T-helper 2 cell treated with Interferon-gamma antibody and Interleukin-4, amounts not matched to agents 5 μg/mL and 100 μg/mL, for 36 hours (primary cell): Measurements from ENCODE around the gene STAT6.

Source experiments
- DNase-seq: peaks from one replicate; pipeline ENCODE4 v3.0.0; 2021; ENCODE audit warnings: low spot score
- H3K27ac Mint-ChIP-seq: one replicate; pipeline ENCODE4 v1.8.0; 2021; ENCODE audit warnings: mild to moderate bottlenecking, mixed read lengths
- H3K27me3 Mint-ChIP-seq: one replicate; pipeline ENCODE4 v1.8.0; 2021; ENCODE audit warnings: low read depth, mixed read lengths
- H3K36me3 Mint-ChIP-seq: one replicate; pipeline ENCODE4 v1.8.0; 2021; ENCODE audit warnings: low read depth, mixed read lengths
- H3K4me1 Mint-ChIP-seq: one replicate; pipeline ENCODE4 v1.8.0; 2021; ENCODE audit warnings: low read depth, mixed read lengths
- H3K4me3 Mint-ChIP-seq: one replicate; pipeline ENCODE4 v1.8.0; 2022; ENCODE audit warnings: mild to moderate bottlenecking, moderate library complexity, mixed read lengths
- H3K9me3 Mint-ChIP-seq: one replicate; pipeline ENCODE4 v1.8.0; 2021; ENCODE audit warnings: mixed read lengths

Gene STAT6

DNA sequence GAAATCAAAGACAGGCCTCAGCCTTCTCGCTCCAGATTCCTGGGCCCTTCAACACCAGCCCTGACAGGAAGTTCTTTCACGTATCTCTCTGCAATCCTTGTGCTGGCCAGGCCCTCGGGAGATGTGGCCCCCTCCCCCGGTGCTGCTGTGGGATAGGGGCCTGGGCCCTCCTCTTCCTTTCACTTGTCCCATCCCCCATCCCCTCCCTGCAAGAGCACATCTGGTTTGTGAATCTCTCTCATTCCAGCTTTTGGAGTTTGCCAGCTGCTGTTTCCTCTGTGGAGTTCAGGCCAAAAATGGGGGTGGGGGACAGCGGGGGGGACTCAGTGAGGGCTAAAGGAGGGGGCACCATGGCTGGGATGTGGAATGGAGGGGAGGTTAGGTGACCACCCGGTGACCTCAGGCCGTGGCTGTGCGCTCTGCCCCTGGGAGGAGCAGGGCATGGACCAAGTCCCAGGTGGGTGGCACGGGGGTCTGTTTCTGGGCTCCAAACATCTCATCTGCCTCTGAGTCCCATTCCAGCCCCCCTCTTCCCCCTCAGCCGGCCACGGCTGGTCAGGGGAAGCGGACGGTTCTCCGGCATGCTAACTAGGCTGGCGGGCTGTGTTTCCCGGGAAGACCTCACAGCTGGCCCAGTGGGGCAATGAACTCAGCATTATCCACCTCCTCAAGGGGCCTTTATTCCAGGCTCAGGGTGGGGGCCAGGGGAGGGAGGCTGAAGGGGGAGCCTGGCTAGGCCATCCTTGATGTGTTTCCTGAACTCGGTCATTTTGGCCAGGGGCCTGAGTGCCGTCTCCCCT lies 24.6 kb upstream of the STAT6 start:
- H3K4me3 Mint-ChIP-seq: no peak overlapping the region
- no peaks in the 10 kb centered on the region for H3K4me1 Mint-ChIP-seq
- peaks cover 9% of the 10 kb centered on the region for H3K27me3 Mint-ChIP-seq
- no peaks in the 10 kb centered on the region for H3K9me3 Mint-ChIP-seq
- H3K27ac Mint-ChIP-seq: no peak overlapping the region
- no peak for DNase-seq
- no peaks in the 10 kb centered on the region for H3K36me3 Mint-ChIP-seq

DNA sequence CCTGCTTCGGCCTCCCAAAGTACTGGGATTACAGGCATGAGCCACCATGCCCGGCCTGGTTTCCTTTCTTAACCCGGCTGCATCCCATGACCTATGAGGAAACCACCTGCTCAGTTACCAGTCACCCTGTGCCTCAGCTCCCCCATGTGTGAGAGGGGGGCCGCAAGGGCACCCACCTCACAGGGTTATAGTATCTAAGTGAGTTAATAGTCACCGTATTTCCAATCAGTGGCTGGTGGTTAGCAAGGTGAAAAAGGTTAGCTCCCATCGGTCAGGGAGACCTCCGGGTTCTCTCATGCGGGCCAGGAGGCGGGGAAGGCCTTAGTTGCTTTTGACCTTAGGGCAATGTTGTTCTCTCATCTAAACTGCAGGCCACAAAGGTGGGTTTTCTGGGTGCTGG lies 23.8 kb upstream of the STAT6 start:
- no peak for DNase-seq
- Mint-ChIP-seq H3K36me3 (no peaks in the 10 kb centered on the region), H3K9me3 (no peaks in the 10 kb centered on the region), H3K27ac (no peak overlapping the region), H3K27me3 (peaks cover 15% of the 10 kb centered on the region), H3K4me3 (no peak overlapping the region), H3K4me1 (peaks cover under 1% of the 10 kb centered on the region)

DNA sequence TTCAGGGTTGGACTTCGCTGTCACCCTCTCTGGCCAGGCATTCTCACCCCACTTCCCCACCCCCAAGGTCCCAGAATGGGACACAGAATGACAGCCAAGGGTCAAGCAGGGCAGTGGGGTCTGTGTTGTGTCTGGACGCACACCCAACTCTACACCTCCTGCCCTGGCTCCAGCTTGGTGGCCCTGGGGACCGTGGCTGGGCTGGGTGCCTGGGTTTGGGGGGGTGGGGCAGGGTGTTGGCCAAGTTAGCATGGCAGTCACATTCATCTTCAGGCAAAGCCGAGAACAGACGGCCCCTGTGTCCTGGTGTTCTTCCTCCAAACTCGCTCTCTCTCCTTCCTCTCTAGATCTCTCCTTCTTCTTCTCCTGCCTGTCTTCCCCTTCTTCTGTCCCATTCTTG lies 22.8 kb upstream of the STAT6 start:
- no peak overlapping the region for H3K4me3 Mint-ChIP-seq
- H3K36me3 Mint-ChIP-seq: no peaks in the 10 kb centered on the region
- no peak overlapping the region for H3K27ac Mint-ChIP-seq

DNA sequence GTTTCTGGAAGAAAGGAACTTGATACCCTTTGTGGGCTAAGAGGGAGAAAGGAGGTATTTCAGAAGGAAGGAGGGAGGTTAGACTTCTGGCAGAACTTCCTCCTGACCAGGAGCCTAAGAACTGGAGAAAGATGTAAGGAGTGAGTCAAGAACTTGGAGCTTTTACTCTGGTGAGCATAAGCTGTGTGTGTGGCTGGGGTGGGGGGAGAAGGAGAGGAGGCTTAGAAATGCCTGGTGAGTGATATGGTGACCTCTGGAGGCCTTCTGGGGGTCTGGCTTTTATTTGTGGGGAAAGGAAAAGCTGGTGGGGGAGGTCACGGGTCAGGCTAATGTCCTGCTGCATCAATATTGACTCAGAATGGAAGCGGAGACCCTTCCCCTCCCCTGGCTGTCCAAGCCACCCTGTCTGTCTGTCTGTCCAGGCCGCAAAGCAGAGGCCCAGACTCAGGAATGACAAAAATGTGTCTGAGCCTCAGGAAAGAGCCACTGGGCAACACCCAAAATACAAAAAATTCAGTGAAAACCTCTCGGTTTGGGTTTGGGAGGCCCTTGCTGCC lies 21.9 kb upstream of the STAT6 start:
- Mint-ChIP-seq H3K27me3 (peaks cover 20% of the 10 kb centered on the region), H3K9me3 (no peaks in the 10 kb centered on the region), H3K36me3 (no peaks in the 10 kb centered on the region), H3K4me3 (no peak overlapping the region), H3K4me1 (peaks cover 4% of the 10 kb centered on the region), H3K27ac (no peak overlapping the region)
- DNase-seq: no peak

More for the DNA sequence above, 22.8 kb upstream of the STAT6 start:
- no peak for DNase-seq
- H3K27me3 Mint-ChIP-seq: peaks cover 20% of the 10 kb centered on the region
- no peaks in the 10 kb centered on the region for H3K9me3 Mint-ChIP-seq
- H3K4me1 Mint-ChIP-seq: peaks cover 4% of the 10 kb centered on the region

DNA sequence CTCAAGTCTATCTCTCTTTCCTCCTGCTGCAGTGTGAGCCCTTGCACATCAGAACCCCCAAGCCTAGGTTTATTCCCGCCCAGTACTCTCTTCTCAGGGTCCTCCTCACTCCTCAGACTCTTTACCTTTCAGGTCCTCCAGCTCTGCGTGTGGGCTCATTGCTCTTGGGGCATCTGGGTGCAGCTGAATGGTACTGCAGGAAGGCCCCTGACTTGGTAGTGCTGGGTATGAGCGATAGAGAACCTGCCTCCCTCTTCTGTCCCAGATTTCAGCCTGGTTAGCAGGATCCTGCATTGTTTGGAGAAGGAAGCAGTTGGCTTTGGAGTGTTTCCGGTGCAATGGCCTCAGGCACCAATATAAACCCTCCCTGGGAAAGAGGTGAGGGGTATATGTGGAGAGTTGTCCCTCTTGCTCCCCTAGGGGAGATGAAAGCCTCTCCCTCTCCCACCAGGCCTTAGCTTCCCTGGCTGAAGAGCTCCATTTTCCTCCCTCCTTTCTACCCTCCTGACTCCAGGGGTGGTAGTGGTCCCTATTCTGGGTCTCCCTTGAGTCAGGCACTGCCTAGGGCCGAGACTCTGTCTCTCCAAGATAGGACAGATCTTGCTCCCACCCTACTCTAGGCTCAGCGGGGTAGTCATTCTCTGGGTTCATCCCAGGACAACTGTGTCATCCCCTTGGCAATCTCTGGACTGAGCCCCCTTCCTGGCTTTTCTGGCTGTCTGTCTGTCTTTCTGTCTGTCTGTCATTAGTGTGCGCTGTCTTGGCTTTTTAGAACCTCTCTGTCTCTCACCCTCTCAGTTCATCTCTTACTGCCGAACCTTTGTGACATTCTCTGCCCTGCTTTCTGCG lies 21.0 kb upstream of the STAT6 start:
- Mint-ChIP-seq H3K4me3 (no peak overlapping the region), H3K27ac (no peak overlapping the region), H3K4me1 (peaks cover 7% of the 10 kb centered on the region), H3K27me3 (peaks cover 23% of the 10 kb centered on the region), H3K9me3 (no peaks in the 10 kb centered on the region), H3K36me3 (no peaks in the 10 kb centered on the region)
- no peak for DNase-seq

DNA sequence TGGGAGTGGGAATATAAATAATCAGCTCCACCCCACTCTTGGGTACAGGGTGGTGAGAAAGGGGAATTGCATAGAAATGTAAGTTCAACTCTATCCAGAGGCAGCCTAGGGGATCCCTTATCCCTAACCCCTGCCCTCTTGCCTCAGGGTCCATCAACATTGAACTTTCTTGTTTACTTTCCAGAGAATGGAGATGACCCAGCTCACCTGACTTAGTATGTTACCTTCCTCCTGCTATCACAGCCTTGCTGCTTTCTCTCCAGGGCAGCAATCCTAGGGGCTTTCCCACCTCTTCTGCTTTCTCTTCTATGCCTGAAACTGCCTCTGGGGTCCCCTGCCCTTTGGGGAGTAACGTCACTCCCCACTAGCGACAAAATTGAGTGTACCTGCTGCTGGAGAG lies 19.8 kb upstream of the STAT6 start:
- no peaks in the 10 kb centered on the region for H3K36me3 Mint-ChIP-seq
- H3K27ac Mint-ChIP-seq: no peak overlapping the region
- no peak overlapping the region for H3K4me3 Mint-ChIP-seq

DNA sequence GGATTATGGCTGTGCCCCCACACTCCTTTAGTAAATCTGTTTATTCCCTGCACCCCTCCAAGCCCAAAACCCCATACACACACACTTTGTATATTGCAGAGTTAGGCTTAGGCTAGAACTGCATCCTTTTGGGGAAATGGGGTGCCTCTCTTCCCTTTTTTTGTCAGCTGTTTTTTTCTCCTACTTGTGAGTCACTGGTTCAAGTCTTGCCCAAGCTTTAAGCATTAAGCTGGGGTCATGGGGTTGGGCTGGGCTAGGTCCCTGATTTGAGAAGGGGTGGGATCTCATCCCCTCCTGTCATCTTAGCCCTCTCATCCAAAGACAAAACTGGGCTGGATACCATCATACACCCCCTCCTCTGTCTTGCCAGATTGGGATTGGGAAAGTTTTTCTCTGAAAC lies 18.7 kb upstream of the STAT6 start:
- Mint-ChIP-seq H3K4me3 (peak overlapping the region; percentile 64), H3K4me1 (peaks cover 12% of the 10 kb centered on the region), H3K27ac (no peak overlapping the region), H3K27me3 (peaks cover 39% of the 10 kb centered on the region), H3K36me3 (no peaks in the 10 kb centered on the region), H3K9me3 (no peaks in the 10 kb centered on the region)
- no peak for DNase-seq

More for the DNA sequence above, 19.8 kb upstream of the STAT6 start:
- DNase-seq: no peak
- H3K27me3 Mint-ChIP-seq: peaks cover 34% of the 10 kb centered on the region
- peaks cover 12% of the 10 kb centered on the region for H3K4me1 Mint-ChIP-seq
- H3K9me3 Mint-ChIP-seq: no peaks in the 10 kb centered on the region

DNA sequence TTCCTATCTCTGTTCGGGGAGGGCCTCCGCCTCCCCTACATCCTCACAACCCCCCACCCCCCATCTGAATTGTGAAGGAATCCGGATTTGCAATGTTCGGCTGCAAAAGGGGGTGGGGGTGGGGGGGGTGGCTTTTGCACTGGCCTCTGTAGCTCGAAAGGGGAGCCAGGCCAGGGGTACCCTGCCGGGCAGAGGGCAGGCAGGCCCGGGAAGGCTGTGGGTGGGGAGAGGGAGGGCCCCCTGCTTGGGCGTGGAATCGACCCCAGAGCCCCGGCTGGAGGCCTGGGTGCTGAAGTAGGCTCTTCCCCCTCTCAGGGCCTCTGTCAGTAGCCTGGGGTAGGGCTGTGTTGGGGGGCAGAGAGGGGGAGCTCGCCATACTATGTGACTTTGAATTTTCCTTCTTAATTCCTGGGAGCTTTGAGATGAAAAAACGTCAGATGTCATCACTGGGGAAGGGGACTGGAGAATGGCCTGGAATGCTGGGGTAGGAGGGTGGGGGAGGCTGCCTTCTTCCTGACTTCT lies 18.2 kb upstream of the STAT6 start:
- no peak for DNase-seq
- H3K4me1 Mint-ChIP-seq: peaks cover 14% of the 10 kb centered on the region
- H3K9me3 Mint-ChIP-seq: peaks cover under 1% of the 10 kb centered on the region
- no peaks in the 10 kb centered on the region for H3K36me3 Mint-ChIP-seq
- no peak overlapping the region for H3K27ac Mint-ChIP-seq
- H3K4me3 Mint-ChIP-seq: peak overlapping the region; percentile 64
- peaks cover 44% of the 10 kb centered on the region for H3K27me3 Mint-ChIP-seq

DNA sequence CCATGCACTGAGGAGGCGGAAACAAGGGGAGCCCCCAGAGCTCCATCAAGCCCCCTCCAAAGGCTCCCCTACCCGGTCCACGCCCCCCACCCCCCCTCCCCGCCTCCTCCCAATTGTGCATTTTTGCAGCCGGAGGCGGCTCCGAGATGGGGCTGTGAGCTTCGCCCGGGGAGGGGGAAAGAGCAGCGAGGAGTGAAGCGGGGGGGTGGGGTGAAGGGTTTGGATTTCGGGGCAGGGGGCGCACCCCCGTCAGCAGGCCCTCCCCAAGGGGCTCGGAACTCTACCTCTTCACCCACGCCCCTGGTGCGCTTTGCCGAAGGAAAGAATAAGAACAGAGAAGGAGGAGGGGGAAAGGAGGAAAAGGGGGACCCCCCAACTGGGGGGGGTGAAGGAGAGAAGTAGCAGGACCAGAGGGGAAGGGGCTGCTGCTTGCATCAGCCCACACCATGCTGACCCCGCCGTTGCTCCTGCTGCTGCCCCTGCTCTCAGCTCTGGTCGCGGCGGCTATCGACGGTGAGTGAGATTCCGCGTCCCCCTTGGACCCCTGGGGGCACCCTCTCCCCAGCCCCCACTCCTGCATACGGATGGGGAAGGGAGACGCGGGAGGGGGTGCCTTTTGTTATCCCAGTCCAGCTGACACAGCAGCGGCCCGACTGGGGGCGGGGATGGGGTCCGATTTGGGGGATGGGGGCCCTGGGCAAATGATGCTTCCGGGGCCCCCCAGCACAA lies 17.5 kb upstream of the STAT6 start:
- Mint-ChIP-seq H3K4me3 (peak overlapping the region; percentile 22), H3K4me1 (peaks cover 17% of the 10 kb centered on the region), H3K27me3 (peaks cover 48% of the 10 kb centered on the region), H3K9me3 (peaks cover 8% of the 10 kb centered on the region), H3K27ac (no peak overlapping the region), H3K36me3 (peaks cover 4% of the 10 kb centered on the region)
- DNase-seq: no peak

DNA sequence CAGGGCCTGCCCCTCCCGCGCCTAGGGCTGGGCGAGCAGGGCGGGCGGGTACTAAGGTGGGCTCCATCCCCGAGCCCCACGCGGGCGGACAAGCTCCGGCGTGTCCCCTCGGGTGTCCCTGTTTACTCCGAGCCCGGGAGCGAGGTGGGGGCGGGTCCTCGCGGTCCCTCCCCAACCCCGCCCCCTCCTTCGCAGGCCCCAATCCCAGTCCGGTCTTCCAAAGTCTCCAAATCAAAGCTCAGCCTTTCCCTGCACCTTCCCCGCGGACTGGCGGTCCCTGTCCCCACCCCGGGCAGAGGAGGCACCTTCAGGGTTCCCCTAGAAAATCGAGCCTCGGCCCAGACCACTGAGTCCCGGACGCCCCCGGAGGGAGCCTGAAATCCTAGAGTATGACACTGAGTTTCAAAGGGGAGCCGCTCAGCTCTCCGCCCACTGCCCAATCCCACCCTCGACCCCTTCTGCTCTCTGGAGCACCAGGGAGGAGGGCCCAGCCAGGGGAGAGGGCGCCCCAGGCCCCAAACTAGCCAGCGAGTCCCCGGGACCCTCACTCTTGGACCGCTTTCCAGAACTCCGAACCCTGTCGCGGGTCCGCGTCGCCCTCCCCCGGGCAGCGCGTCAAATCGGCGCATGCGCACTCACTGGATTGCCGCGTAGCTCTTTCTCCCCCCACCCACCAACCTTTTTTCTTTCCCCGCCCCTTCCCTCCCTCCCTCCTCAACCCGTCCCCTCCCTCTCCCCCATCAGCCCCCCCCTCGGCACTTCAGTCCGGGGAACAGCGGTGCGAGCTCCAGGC lies 16.8 kb upstream of the STAT6 start, which contains the start of gene LRP1:
Gene LRP1, plus strand, starts transcription at position 758 of the 793 bp plus-strand sequence. CDS start 482 bp downstream, outside the sequence.
- Mint-ChIP-seq H3K4me3 (peak within 1 kb of the TSS; percentile 82), H3K27me3 (peaks cover 51% of the 10 kb centered on the region), H3K27ac (no peak within 1 kb of the TSS), H3K9me3 (peaks cover 14% of the 10 kb centered on the region), H3K4me1 (peaks cover 17% of the 10 kb centered on the region), H3K36me3 (peaks cover 6% of the 10 kb centered on the region)
- DNase-seq: peak; percentile 70

DNA sequence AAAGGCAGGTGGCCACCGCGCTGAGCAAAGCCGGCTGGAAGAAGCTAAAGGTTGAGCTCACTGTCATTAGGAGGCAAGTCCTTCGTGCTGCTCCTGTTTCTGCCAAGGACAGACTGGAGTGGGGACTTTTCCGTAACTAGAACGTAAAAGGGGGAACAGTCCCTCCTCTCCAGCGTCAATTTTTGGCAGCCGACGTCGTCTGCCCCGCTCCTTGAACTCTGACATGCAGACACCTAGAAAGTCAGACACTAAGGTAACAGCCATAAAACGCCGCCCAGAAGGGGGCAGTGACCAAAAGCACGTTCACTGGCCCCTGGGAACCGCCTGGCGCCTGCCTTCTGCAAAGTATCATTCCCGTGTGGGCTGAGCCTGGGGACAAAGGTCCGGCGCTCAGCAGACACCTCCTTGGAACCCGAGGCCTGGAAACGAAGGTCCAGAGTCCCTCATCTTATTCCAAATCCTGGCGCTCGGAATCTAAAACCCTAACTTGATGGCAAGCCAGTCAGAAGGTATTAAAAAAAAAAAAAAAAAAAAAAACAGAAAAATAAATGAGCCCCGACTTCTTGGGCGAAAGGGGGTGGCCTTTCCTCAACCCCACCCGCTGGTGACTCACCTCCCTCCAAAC lies 16.1 kb upstream of the STAT6 start:
- Mint-ChIP-seq H3K36me3 (peaks cover 6% of the 10 kb centered on the region), H3K9me3 (peaks cover 14% of the 10 kb centered on the region), H3K27me3 (peaks cover 49% of the 10 kb centered on the region), H3K4me3 (peak overlapping the region; percentile 82), H3K27ac (no peak overlapping the region), H3K4me1 (peaks cover 17% of the 10 kb centered on the region)
- DNase-seq: peak; percentile 59

DNA sequence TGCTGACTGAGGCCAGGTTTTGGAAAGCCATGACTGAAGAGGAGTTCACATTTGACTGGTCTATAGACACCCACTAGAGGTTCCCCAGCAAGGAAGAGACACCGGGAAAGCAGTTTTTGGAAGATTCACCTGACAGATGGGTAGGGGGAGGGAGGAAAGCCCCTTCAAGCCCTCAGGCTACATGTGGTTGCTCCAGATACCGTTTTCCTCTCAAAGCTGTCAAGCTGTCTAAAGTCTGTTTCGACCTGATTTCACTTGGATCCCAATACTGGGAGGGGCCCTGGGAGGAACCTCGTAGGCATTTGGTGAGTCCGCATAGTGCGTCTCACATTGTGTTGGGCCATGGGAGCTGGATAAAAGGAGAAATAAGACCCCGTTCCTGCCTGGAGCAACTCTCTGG lies 15.4 kb upstream of the STAT6 start:
- no peak overlapping the region for H3K27ac Mint-ChIP-seq
- DNase-seq: no peak
- H3K4me1 Mint-ChIP-seq: peaks cover 17% of the 10 kb centered on the region
- peak overlapping the region; percentile 39 for H3K4me3 Mint-ChIP-seq
- H3K27me3 Mint-ChIP-seq: peaks cover 45% of the 10 kb centered on the region
- peaks cover 14% of the 10 kb centered on the region for H3K9me3 Mint-ChIP-seq
- peaks cover 6% of the 10 kb centered on the region for H3K36me3 Mint-ChIP-seq
